Measurements from ENCODE around the gene NDUFA6.
A peak's percentile ranks its signal among the peaks of the same experiment; 100 is the strongest.

NDUFA6 gene

GRCh38 chr22:42069801-42070516 is 20.6 kb downstream of the NDUFA6 start:
- peak in 1 of 2 donors; percentile 35 for DNase-seq

GRCh38 chr22:42068291-42068690 is 22.3 kb downstream of the NDUFA6 start:
- DNase-seq, result no peak

GRCh38 chr22:42067671-42068251 is 22.8 kb downstream of the NDUFA6 start:
- DNase-seq, result no peak

- DNase-seq, result no peak
Measured at GRCh38 chr22:42066937-42067336, 23.6 kb downstream of the NDUFA6 start.

GRCh38 chr22:42066126-42066761 is 24.3 kb downstream of the NDUFA6 start:
- no peak for DNase-seq

GRCh38 chr22:42065438-42066125 is 25.0 kb downstream of the NDUFA6 start:
- DNase-seq, result no peak

GRCh38 chr22:42064629-42065028 is 25.9 kb downstream of the NDUFA6 start:
- DNase-seq, result no peak

GRCh38 chr22:42062506-42063170 is 27.9 kb downstream of the NDUFA6 start:
- no peak for DNase-seq

GRCh38 chr22:42061041-42061440 is 29.5 kb downstream of the NDUFA6 start:
- no peak for DNase-seq

GRCh38 chr22:42060489-42060888 is 30.1 kb downstream of the NDUFA6 start:
- no peak for DNase-seq

- DNase-seq, result no peak
Measured at GRCh38 chr22:42056757-42057511, 33.6 kb downstream of the NDUFA6 start.

GRCh38 chr22:42052765-42053164 is 37.8 kb downstream of the NDUFA6 start:
- DNase-seq, result no peak

- DNase-seq, result no peak
Measured at GRCh38 chr22:42050641-42051180, 39.9 kb downstream of the NDUFA6 start.

GRCh38 chr22:42041784-42042183 is 48.8 kb downstream of the NDUFA6 start:
- no peak for DNase-seq

GRCh38 chr22:42039271-42039670 is 51.3 kb downstream of the NDUFA6 start:
- DNase-seq, result no peak
